ENCODE results near the gene YJU2.

GRCh38 chr19:4313847-4314490, 67.1 kb downstream of the YJU2 start:
- TF ChIP-seq ZNF274 (IDR thresholded peaks at IDR 0.05; ENCODE audit: low read depth, low read length), result no peak
- TF ChIP-seq YY1 (IDR thresholded peaks at IDR 0.05; ENCODE audit: insufficient read depth, insufficient read length), result no peak
- no peak for TF ChIP-seq SUZ12 (IDR thresholded peaks at IDR 0.05; ENCODE audit: extremely low read depth, insufficient read depth, insufficient read length)
